B cell (primary cell): ENCODE results near the gene CLCN3. TPM values are rescaled to one million over a fixed set of nuclear protein-coding genes. Genes with fewer than 3 reads are reported as not detected.

Experiments
- ATAC-seq: fragments of 200-7000 bp; cut with Tn5 transposase; one replicate; pipeline ENCODE4 v1.10.0; 2021; ENCODE audit warnings: low read depth, mild to moderate bottlenecking, moderate number of reproducible peaks, moderate library complexity
- CTCF ChIA-PET: fragments of 350-600 bp; sonication (Branson Sonifier 250); formaldehyde crosslinking; loops from one replicate; lab custom pipeline; 2021; ENCODE audit warnings: antibody characterized with exemption, inconsistent platforms; lab: Charles Lee
- POLR2A ChIA-PET: fragments of 350-600 bp; sonication (Branson Sonifier 250); formaldehyde crosslinking; loops from one replicate; lab custom pipeline; 2021; ENCODE audit warnings: antibody characterized with exemption; lab: Charles Lee
- DNase-seq: peaks from one replicate; pipeline ENCODE4 v3.0.0; 2013
- H2AFZ ChIP-seq: 2 replicates; pipeline ENCODE4 v1.6.1; 2012; ENCODE audit warnings: mild to moderate bottlenecking, low read depth, low read length; ENCODE audit not compliant: insufficient read depth, poor library complexity, severe bottlenecking
- H3K27ac ChIP-seq, 2 donors: 1 replicate in 1 of 2; 2 replicates in 1 of 2; pipeline ENCODE4 v1.5.1; 2012 to 2013; ENCODE audit warnings: low read length in 2 of 2, mild to moderate bottlenecking in 2 of 2, moderate library complexity in 1 of 2
- H3K27me3 ChIP-seq, 4 experiments: fragments of 200-600 bp in 1 of 4; sonication (generic) in 1 of 4; replicated peaks in 1 of 4; 1 replicate in 2 of 4; 2 replicates in 2 of 4; pipeline versions ENCODE4 v1.6.1 to v1.7.0; 2013 to 2016; ENCODE audit warnings: low read length in 3 of 4, mild to moderate bottlenecking in 2 of 4, mixed read lengths in 1 of 4, moderate library complexity in 1 of 4; ENCODE audit not compliant: insufficient read depth in 4 of 4, control insufficient read depth in 3 of 4; ENCODE audit errors: control extremely low read depth in 1 of 4
- H3K36me3 ChIP-seq, 2 experiments: replicated peaks in 1 of 2; 1 replicate in 1 of 2; 2 replicates in 1 of 2; pipeline versions ENCODE4 v1.6.1 to v1.7.1; 2013; ENCODE audit warnings: low read length in 1 of 2; ENCODE audit not compliant: insufficient read depth in 2 of 2, control insufficient read depth in 1 of 2; ENCODE audit errors: control extremely low read depth in 1 of 2, extremely low read depth in 1 of 2
- H3K4me1 ChIP-seq, 2 donors: fragments of 200-600 bp in 1 of 2; sonication (generic) in 1 of 2; 1 replicate in 1 of 2; 2 replicates in 1 of 2; pipeline versions ENCODE4 v1.5.1 to v1.6.1; 2013 to 2017; ENCODE audit warnings: low read length in 2 of 2; ENCODE audit not compliant: control insufficient read depth in 2 of 2, insufficient read depth in 2 of 2
- H3K4me2 ChIP-seq: replicated peaks from 2 replicates; pipeline ENCODE3; 2012; ENCODE audit warnings: mild to moderate bottlenecking, low read depth, low read length; ENCODE audit not compliant: poor library complexity, severe bottlenecking
- H3K4me3 ChIP-seq, 5 experiments: fragments of 200-600 bp in 1 of 5; sonication (generic) in 1 of 5; 1 replicate in 3 of 5; 2 replicates in 2 of 5; pipeline versions ENCODE4 v1.5.1 to v1.7.0; 2011 to 2016; ENCODE audit warnings: low read length in 4 of 5, mild to moderate bottlenecking in 4 of 5, low read depth in 2 of 5, control low read depth in 1 of 5, moderate library complexity in 1 of 5; ENCODE audit not compliant: insufficient read depth in 1 of 5; ENCODE audit errors: control extremely low read depth in 1 of 5, extremely low read depth in 1 of 5
- H3K79me2 ChIP-seq: fragments of 200-600 bp; sonication (generic); one replicate; pipeline ENCODE4 v1.6.0; 2016; ENCODE audit warnings: low read length; ENCODE audit not compliant: control insufficient read depth, insufficient read depth
- H3K9ac ChIP-seq: fragments of 200-600 bp; sonication (generic); 2 replicates; pipeline ENCODE4 v1.6.1; 2017; ENCODE audit warnings: mild to moderate bottlenecking, low read length, moderate library complexity
- H3K9me3 ChIP-seq, 3 donors: one replicate each; pipeline versions ENCODE4 v1.6.1 to v1.7.1; 2013; ENCODE audit warnings: low read length in 2 of 3; ENCODE audit not compliant: control insufficient read depth in 2 of 3, insufficient read depth in 1 of 3; ENCODE audit errors: control extremely low read depth in 1 of 3
- H4K20me1 ChIP-seq: 2 replicates; pipeline ENCODE4 v1.6.0; 2012; ENCODE audit warnings: mild to moderate bottlenecking, low read length; ENCODE audit not compliant: insufficient read depth, control insufficient read depth, poor library complexity, severe bottlenecking
- H3K27ac Mint-ChIP-seq: one replicate; pipeline ENCODE4 v1.8.0; 2021; ENCODE audit warnings: mixed read lengths
- H3K27me3 Mint-ChIP-seq: one replicate; pipeline ENCODE4 v1.8.0; 2021; ENCODE audit warnings: mixed read lengths
- H3K4me1 Mint-ChIP-seq: one replicate; pipeline ENCODE4 v1.8.0; 2021; ENCODE audit warnings: mixed read lengths
- H3K4me3 Mint-ChIP-seq: one replicate; pipeline ENCODE4 v1.8.0; 2021; ENCODE audit warnings: mixed read lengths
- H3K9me3 Mint-ChIP-seq: one replicate; pipeline ENCODE4 v1.8.0; 2022; ENCODE audit warnings: mixed read lengths; ENCODE audit not compliant: insufficient read depth
- CTCF ChIP-seq: fragments of 200-600 bp; IDR thresholded peaks from one replicate; pipeline ENCODE4 v1.8.0; 2022; ENCODE audit warnings: antibody characterized with exemption, mild to moderate bottlenecking
- EZH2 ChIP-seq: IDR thresholded peaks from 2 replicates; pipeline ENCODE4 v1.6.1; 2012; ENCODE audit warnings: borderline replicate concordance, low read depth, mild to moderate bottlenecking, moderate library complexity, low read length; ENCODE audit not compliant: insufficient read depth, poor library complexity, severe bottlenecking
- WGBS: methylation state at CpG from one replicate; pipeline ENCODE4 v1.1.5; 2013; ENCODE audit warnings: missing lambda C conversion rate; ENCODE audit not compliant: insufficient coverage; 5-methylcytosine and 5-hydroxymethylcytosine counted together
- intact Hi-C: fragments of 100-400 bp; cut with micrococcal nuclease; formaldehyde crosslinking; loops from one replicate; pipeline ENCODE4 v1.10.0; 2022
- polyA plus RNA-seq: library from polyadenylated mRNA; depleted of rRNA; stranded (reverse); fragments of >200 nt; gene quantifications from 2 replicates; pipeline ENCODE4 v1.2.3, GENCODE V29; 2012
- total RNA-seq, 2 donors: library from RNA; stranded (reverse); fragments of 120-200 nt in 1 of 2; gene quantifications; 1 replicate in 1 of 2; 2 replicates in 1 of 2; pipeline versions ENCODE4 v1.2.3 to v1.2.4, GENCODE V29; 2013 to 2022

CLCN3 gene
- total and polyA plus RNA-seq, 2 donors (not counting 1 experiment from before 2014, with no cell fraction given): 5.0 to 32.7 TPM

GRCh38 chr4:169634975-169635374, 14.6 kb downstream of the CLCN3 start:
- no peak overlapping the region for H3K9ac ChIP-seq
- intact Hi-C loops: no loop called here
- no peak for TF ChIP-seq EZH2
- TF ChIP-seq CTCF: no peak
- ATAC-seq (no peak), DNase-seq (no peak)
- H3K4me2 ChIP-seq: no peak overlapping the region
- Mint-ChIP-seq H3K27ac (no peak overlapping the region), H3K4me3 (no peak overlapping the region), H3K9me3 (no peaks in the 10 kb centered on the region), H3K4me1 (peaks cover 2% of the 10 kb centered on the region), H3K27me3 (no peaks in the 10 kb centered on the region)
- H3K27me3 ChIP-seq: no peaks in the 10 kb centered on the region
- H3K36me3 ChIP-seq: peaks cover 3 to 21% of the 10 kb centered on the region in 2 experiments
- 100% methylated on average over 1 of the region's 1 CpG for WGBS
- H3K4me3 ChIP-seq: no peak overlapping the region
- peaks cover 31% of the 10 kb centered on the region for H3K79me2 ChIP-seq
- no peaks in the 10 kb centered on the region for H3K9me3 ChIP-seq
- no peaks in the 10 kb centered on the region for H3K4me1 ChIP-seq
- CTCF ChIA-PET: no interaction called here
- H2AFZ ChIP-seq: no peak overlapping the region
- POLR2A ChIA-PET: no interaction called here
- peaks cover 2% of the 10 kb centered on the region for H4K20me1 ChIP-seq
- H3K27ac ChIP-seq: no peak overlapping the region

GRCh38 chr4:169640261-169640870, 20.0 kb downstream of the CLCN3 start:
- H3K9me3 ChIP-seq: no peaks in the 10 kb centered on the region
- H3K4me3 Mint-ChIP-seq: no peak overlapping the region
- intact Hi-C loops: no loop called here
- CTCF ChIA-PET: interaction anchor here (1.0 kb wide), 2 partner anchors 13 to 27 kb away, joined by 3 read pairs; no protein-coding TSS in a partner anchor
- no peaks in the 10 kb centered on the region for H3K9me3 Mint-ChIP-seq
- peaks cover 4% of the 10 kb centered on the region for H4K20me1 ChIP-seq
- H3K27me3 ChIP-seq: no peaks in the 10 kb centered on the region
- H3K4me1 ChIP-seq: no peaks in the 10 kb centered on the region
- DNase-seq (no peak), ATAC-seq (no peak)
- no peaks in the 10 kb centered on the region for H3K4me1 Mint-ChIP-seq
- no peak overlapping the region for H3K27ac ChIP-seq
- TF ChIP-seq EZH2 (no peak), CTCF (no peak)
- peaks cover 10 to 32% of the 10 kb centered on the region in 2 experiments for H3K36me3 ChIP-seq
- no peak overlapping the region for H2AFZ ChIP-seq
- no peak overlapping the region for H3K27ac Mint-ChIP-seq
- H3K4me2 ChIP-seq: no peak overlapping the region
- POLR2A ChIA-PET: no interaction called here
- H3K9ac ChIP-seq: no peak overlapping the region
- H3K79me2 ChIP-seq: peaks cover 14% of the 10 kb centered on the region
- H3K27me3 Mint-ChIP-seq: no peaks in the 10 kb centered on the region
- no peak overlapping the region for H3K4me3 ChIP-seq
